Prostate gland (tissue), 2 donors: ENCODE data around the gene ST8SIA6.

ENCODE experiments used
- CTCF ChIP-seq, 4 experiments: fragments of 200-600 bp in 2 of 4; fragments of 450-650 bp in 2 of 4; sonication (generic) in 2 of 4; IDR thresholded peaks; 1 replicate in 3 of 4; 2 replicates in 1 of 4; pipeline ENCODE4 v1.5.1; 2016 to 2019; ENCODE audit warnings: antibody characterized with exemption in 4 of 4, mild to moderate bottlenecking in 2 of 4, moderate library complexity in 2 of 4
- POLR2A ChIP-seq: fragments of 450-650 bp; IDR thresholded peaks from one replicate; pipeline ENCODE4 v1.6.1; 2016; ENCODE audit warnings: antibody characterized with exemption, mild to moderate bottlenecking

DNA sequence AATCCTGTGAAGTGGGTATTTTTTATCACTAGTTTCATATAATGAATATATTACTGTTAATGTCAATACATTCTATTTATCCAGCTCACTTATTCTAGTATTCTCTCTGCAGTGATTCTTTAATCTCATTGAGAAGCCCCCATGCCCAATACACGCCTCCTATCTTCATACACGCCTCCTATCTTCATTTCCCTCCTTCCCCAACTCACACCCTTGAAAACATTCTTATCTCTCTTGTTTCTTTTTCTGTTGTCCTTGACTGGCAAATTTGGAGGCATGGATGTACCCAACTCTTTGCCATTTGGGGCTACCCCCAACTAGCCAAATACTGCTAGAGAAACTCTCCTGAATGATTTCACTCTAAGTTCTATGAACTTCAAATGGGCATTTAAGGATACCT, 40.5 kb downstream of the ST8SIA6 start:
- TF ChIP-seq CTCF (IDR thresholded peaks at IDR 0.05) (no peak), POLR2A (no peak)
